H1 (cell line): ENCODE measurements around the gene CDH22. TPM values are rescaled to one million over a fixed set of nuclear protein-coding genes. Genes with fewer than 3 reads are reported as not detected.

Source experiments
- CTCF ChIA-PET: fragments of 300-600 bp; sonication (Branson Sonifier 250); formaldehyde crosslinking; loops from one replicate; lab custom pipeline; 2021; ENCODE audit not compliant: partially characterized antibody; lab: Charles Lee
- POLR2A ChIA-PET: fragments of 300-600 bp; sonication (Branson Sonifier 250); formaldehyde crosslinking; loops from one replicate; lab custom pipeline; 2021; ENCODE audit warnings: inconsistent platforms; ENCODE audit not compliant: partially characterized antibody; lab: Charles Lee
- DNase-seq, 2 experiments: peaks; one replicate each; pipeline versions ENCODE4 v3.0.0 to v3.0.0-alpha.2; 2010 to 2022; ENCODE audit warnings: low spot score in 2 of 2, low read depth in 1 of 2, mixed read lengths in 1 of 2
- FAIRE-seq: peaks from 2 replicates; lab custom pipeline; 2011; peaks lifted over from hg19 to GRCh38; lab: Jason Lieb, UNC
- H2AFZ ChIP-seq: 2 replicates; pipeline ENCODE4 v1.8.1; 2012; ENCODE audit warnings: low read length, inconsistent platforms
- H2AK5ac ChIP-seq: 2 replicates; pipeline ENCODE4 v1.6.1; 2013; ENCODE audit warnings: low read depth, low read length
- H2BK120ac ChIP-seq: replicated peaks from 2 replicates; pipeline ENCODE3; 2013; ENCODE audit warnings: low read depth, low read length, inconsistent platforms
- H2BK12ac ChIP-seq: 2 replicates; pipeline ENCODE4 v1.6.1; 2013; ENCODE audit warnings: low read depth, low read length
- H2BK15ac ChIP-seq: 2 replicates; pipeline ENCODE4 v1.6.1; 2013; ENCODE audit warnings: low read length
- H2BK20ac ChIP-seq: 2 replicates; pipeline ENCODE4 v1.6.1; 2013; ENCODE audit warnings: low read length
- H2BK5ac ChIP-seq: 2 replicates; pipeline ENCODE4 v1.6.1; 2013; ENCODE audit warnings: low read depth, low read length
- H3K14ac ChIP-seq: 2 replicates; pipeline ENCODE4 v1.6.1; 2013; ENCODE audit warnings: inconsistent platforms; ENCODE audit not compliant: insufficient read length
- H3K18ac ChIP-seq: 2 replicates; pipeline ENCODE4 v1.6.1; 2013; ENCODE audit warnings: low read length; ENCODE audit errors: extremely low read depth
- H3K23ac ChIP-seq: 2 replicates; pipeline ENCODE4 v1.6.1; 2013; ENCODE audit warnings: inconsistent platforms; ENCODE audit not compliant: insufficient read length
- H3K23me2 ChIP-seq: 2 replicates; pipeline ENCODE4 v1.6.1; 2013; ENCODE audit warnings: low read depth, low read length
- H3K27ac ChIP-seq: 2 replicates; pipeline ENCODE4 v1.6.1; 2011; ENCODE audit warnings: low read depth, low read length, inconsistent platforms
- H3K27me3 ChIP-seq, 4 experiments: replicated peaks in 1 of 4; 1 replicate in 1 of 4; 2 replicates in 3 of 4; pipeline versions ENCODE4 v1.6.1 to v1.8.1; 2011 to 2013; ENCODE audit warnings: low read length in 3 of 4, mild to moderate bottlenecking in 3 of 4, inconsistent platforms in 2 of 4, mixed read lengths in 2 of 4, moderate library complexity in 1 of 4; ENCODE audit not compliant: control insufficient read depth in 3 of 4, insufficient read depth in 3 of 4; ENCODE audit errors: extremely low read depth in 1 of 4
- H3K36me3 ChIP-seq, 4 experiments: 2 replicates each; pipeline versions ENCODE4 v1.6.1 to v1.8.1; 2011 to 2013; ENCODE audit warnings: mild to moderate bottlenecking in 4 of 4, low read length in 3 of 4, moderate library complexity in 2 of 4, control low read depth in 1 of 4, inconsistent platforms in 1 of 4; ENCODE audit not compliant: insufficient read depth in 4 of 4, control insufficient read depth in 2 of 4
- H3K4ac ChIP-seq: replicated peaks from 2 replicates; pipeline ENCODE3; 2013; ENCODE audit warnings: low read length, low read depth, mixed read lengths, inconsistent platforms; ENCODE audit not compliant: insufficient read length
- H3K4me1 ChIP-seq, 4 experiments: replicated peaks in 1 of 4; 1 replicate in 1 of 4; 2 replicates in 3 of 4; pipeline versions ENCODE4 v1.6.1 to v1.8.1; 2011 to 2013; ENCODE audit warnings: low read length in 3 of 4, inconsistent platforms in 2 of 4, mixed read lengths in 1 of 4; ENCODE audit not compliant: insufficient read depth in 4 of 4, control insufficient read depth in 3 of 4
- H3K4me2 ChIP-seq, 2 experiments: 2 replicates each; pipeline versions ENCODE4 v1.6.1 to v1.8.1; 2011 to 2013; ENCODE audit warnings: low read depth in 2 of 2, low read length in 2 of 2, control low read depth in 1 of 2, inconsistent platforms in 1 of 2, mild to moderate bottlenecking in 1 of 2; ENCODE audit not compliant: insufficient read depth in 1 of 2
- H3K4me3 ChIP-seq, 4 experiments: fragments of 200-600, 300-600 bp in 1 of 4; sonication (generic), shearing (Covaris generic), sonication (Bioruptor Twin) in 1 of 4; 2 replicates each; pipeline versions ENCODE4 v1.5.1 to v1.8.1; 2011 to 2016; ENCODE audit warnings: low read length in 4 of 4, low read depth in 3 of 4, control low read depth in 2 of 4, inconsistent platforms in 2 of 4, mild to moderate bottlenecking in 2 of 4, mixed read lengths in 1 of 4, moderate library complexity in 1 of 4; ENCODE audit not compliant: insufficient read depth in 2 of 4; ENCODE audit errors: extremely low read depth in 1 of 4
- H3K56ac ChIP-seq: replicated peaks from 2 replicates; pipeline ENCODE3; 2013; ENCODE audit warnings: low read depth, mild to moderate bottlenecking, mixed read lengths, low read length, inconsistent platforms; ENCODE audit not compliant: insufficient read length
- H3K79me1 ChIP-seq: 2 replicates; pipeline ENCODE4 v1.6.1; 2013; ENCODE audit warnings: low read depth, low read length, control low read depth
- H3K79me2 ChIP-seq, 2 experiments: 2 replicates each; pipeline versions ENCODE4 v1.6.1 to v1.8.1; 2012 to 2013; ENCODE audit warnings: low read length in 2 of 2, mild to moderate bottlenecking in 2 of 2, inconsistent platforms in 1 of 2; ENCODE audit not compliant: insufficient read depth in 2 of 2, control insufficient read depth in 1 of 2
- H3K9ac ChIP-seq, 4 experiments: replicated peaks in 1 of 4; 1 replicate in 1 of 4; 2 replicates in 3 of 4; pipeline versions ENCODE4 v1.6.1 to v1.8.1; 2011 to 2013; ENCODE audit warnings: low read depth in 3 of 4, low read length in 3 of 4, control low read depth in 2 of 4, mild to moderate bottlenecking in 2 of 4, moderate library complexity in 2 of 4, inconsistent platforms in 1 of 4; ENCODE audit errors: extremely low read depth in 1 of 4
- H3K9me3 ChIP-seq, 2 experiments: 2 replicates each; pipeline versions ENCODE4 v1.6.1 to v1.8.1; 2012 to 2013; ENCODE audit warnings: mild to moderate bottlenecking in 2 of 2, moderate library complexity in 2 of 2, control low read depth in 1 of 2, inconsistent platforms in 1 of 2, low read depth in 1 of 2, low read length in 1 of 2, mixed read lengths in 1 of 2; ENCODE audit not compliant: insufficient read depth in 2 of 2
- H4K20me1 ChIP-seq, 2 experiments: replicated peaks in 1 of 2; 2 replicates each; pipeline versions ENCODE3 to v1.8.1; 2011 to 2013; ENCODE audit warnings: inconsistent platforms in 2 of 2, low read length in 2 of 2, mild to moderate bottlenecking in 1 of 2; ENCODE audit not compliant: insufficient read depth in 2 of 2, control insufficient read depth in 1 of 2
- H4K5ac ChIP-seq: 2 replicates; pipeline ENCODE4 v1.6.1; 2013; ENCODE audit warnings: low read length, low read depth, mixed read lengths, inconsistent platforms; ENCODE audit not compliant: insufficient read length
- H4K8ac ChIP-seq: 2 replicates; pipeline ENCODE4 v1.8.0; 2013; ENCODE audit warnings: mild to moderate bottlenecking, moderate library complexity, low read length, inconsistent platforms; ENCODE audit not compliant: insufficient read depth; ENCODE audit errors: extremely low read depth
- H4K91ac ChIP-seq: replicated peaks from 2 replicates; pipeline ENCODE3; 2013; ENCODE audit warnings: low read length, mixed read lengths, inconsistent platforms; ENCODE audit not compliant: insufficient read length
- ASH2L ChIP-seq: fragments of 200-600, 300-600 bp; sonication (generic); IDR thresholded peaks from one replicate; pipeline ENCODE4 v1.7.1; 2017; ENCODE audit warnings: low read length
- CBX8 ChIP-seq: fragments of 300-800, 300-1000 bp; sonication (generic); IDR thresholded peaks from 2 replicates; pipeline ENCODE4 v1.7.1; 2016; ENCODE audit warnings: low read depth, low read length, borderline replicate concordance
- CREB1 ChIP-seq: IDR thresholded peaks from 2 replicates; pipeline ENCODE4 v1.6.1; 2012; ENCODE audit warnings: inconsistent platforms
- KDM4A ChIP-seq: IDR thresholded peaks from one replicate; pipeline ENCODE4 v1.7.1; 2012; ENCODE audit warnings: low read depth, mild to moderate bottlenecking, moderate library complexity, low read length, inconsistent platforms; ENCODE audit not compliant: severe bottlenecking
- KDM5A ChIP-seq: fragments of 200-600 bp; IDR thresholded peaks from 2 replicates; pipeline ENCODE4 v1.7.1; 2012; ENCODE audit warnings: mild to moderate bottlenecking, low read length, inconsistent platforms, mixed read lengths
- NRF1 ChIP-seq: IDR thresholded peaks from 2 replicates; pipeline ENCODE4 v1.6.1; 2011; ENCODE audit warnings: mild to moderate bottlenecking, low read depth, low read length, improper control_type of control experiment
- POLR2A ChIP-seq, 2 experiments: IDR thresholded peaks; 1 replicate in 1 of 2; 2 replicates in 1 of 2; pipeline ENCODE4 v1.6.1; 2011; ENCODE audit warnings: low read depth in 2 of 2, low read length in 2 of 2, mild to moderate bottlenecking in 2 of 2; ENCODE audit errors: control extremely low read depth in 1 of 2
- SIN3A ChIP-seq, 2 experiments: IDR thresholded peaks in 1 of 2; conservative IDR thresholded peaks in 1 of 2; 2 replicates each; pipeline ENCODE4 v1.6.1; 2011 to 2012; ENCODE audit warnings: low read length in 2 of 2, improper control_type of control experiment in 1 of 2, low read depth in 1 of 2, mild to moderate bottlenecking in 1 of 2
- WGBS, 2 experiments: shearing (Covaris generic) in 1 of 2; methylation state at CpG; one replicate each; pipeline versions ENCODE4 v1.1.6 to v1.1.7; 2013 to 2015; ENCODE audit warnings: low lambda C conversion rate in 2 of 2, mixed read lengths in 2 of 2, inconsistent platforms in 1 of 2, low coverage in 1 of 2, missing lambda C conversion rate in 1 of 2; ENCODE audit not compliant: insufficient replicate concordance in 2 of 2, insufficient coverage in 1 of 2, insufficient read length in 1 of 2; ENCODE audit errors: extremely low coverage in 1 of 2, missing lambda C conversion rate in 1 of 2; 5-methylcytosine and 5-hydroxymethylcytosine counted together
- polyA plus RNA-seq, 7 experiments: library from polyadenylated mRNA; depleted of rRNA in 3 of 7; stranded (reverse) in 5 of 7; unstranded in 2 of 7; fragments of >200 nt in 5 of 7; fragments of 200-250 nt in 2 of 7; gene quantifications; 1 replicate in 5 of 7; 2 replicates in 1 of 7; 4 replicates in 1 of 7; pipeline versions ENCODE4 v1.2.1 to v1.2.3, GENCODE V29; 2011 to 2013; ENCODE audit warnings: missing spikeins in 2 of 7, mixed read lengths in 2 of 7
- total RNA-seq: library from RNA; stranded (reverse); fragmentation: NEBNext Ultra II Directional; extraction: Animal tissue kit (Norgen Biotek cat#: 25700); gene quantifications from 2 replicates; pipeline ENCODE4 v1.2.1, GENCODE V29; 2021
- TF ChIP-seq, protein P1 (sequence below): IDR thresholded peaks from 2 replicates; pipeline ENCODE4 v1.6.1; 2011; ENCODE audit warnings: low read length, improper control_type of control experiment

Gene CDH22
- total and polyA plus RNA-seq, 2 of the 8 experiments (the other 6 are each of a cell fraction or from before 2014, with no cell fraction given), result 0.35 to 0.39 TPM

DNA sequence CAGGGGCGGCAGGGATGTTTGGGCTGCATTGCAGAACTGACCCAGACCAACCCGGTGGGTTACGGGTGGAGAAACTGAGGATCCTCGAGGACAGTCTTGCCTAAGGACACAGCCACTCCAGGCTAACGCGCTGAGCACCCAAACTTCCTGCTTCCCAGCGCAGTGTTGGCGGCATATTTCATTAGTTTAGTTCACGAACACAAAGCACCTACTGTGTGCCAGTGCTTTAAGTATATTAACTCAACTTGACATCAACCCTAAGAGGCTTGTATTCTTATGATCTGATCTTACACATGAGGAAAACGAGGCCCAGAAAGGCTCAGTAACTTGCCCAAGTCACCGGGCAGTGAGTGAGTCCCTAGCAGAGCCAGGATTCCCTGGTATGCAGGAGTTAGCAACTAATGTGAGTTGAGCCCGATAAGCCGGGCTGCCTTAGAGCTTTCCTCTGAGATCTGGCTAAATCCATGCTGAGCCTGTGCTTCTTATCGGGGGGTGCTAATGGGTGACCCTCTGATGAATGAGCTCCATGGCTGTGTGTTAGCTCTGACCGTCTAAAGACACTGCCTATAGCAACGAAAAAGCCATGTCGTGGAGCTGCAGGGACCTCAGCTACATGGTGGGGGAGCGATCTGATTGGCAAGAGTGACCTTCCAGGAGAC is 97.5 kb downstream of the CDH22 start:
- no peak overlapping the region for H4K5ac ChIP-seq
- CTCF ChIA-PET, result interaction anchor here (0.7 to 1.7 kb wide), 8 partner anchors 16 to 153 kb away, joined by 3 to 4 read pairs (median 3); no protein-coding TSS in a partner anchor
- H2AFZ ChIP-seq, result no peak overlapping the region
- H3K18ac ChIP-seq, result no peak overlapping the region
- H2BK20ac ChIP-seq, result no peak overlapping the region
- no peaks in the 10 kb centered on the region for H3K23me2 ChIP-seq
- peak overlapping the region; percentile 90; the same call in 1 of the 2 replicates for H2BK12ac ChIP-seq
- no peak overlapping the region for H3K56ac ChIP-seq
- no peaks in the 10 kb centered on the region for H3K79me2 ChIP-seq
- no peak overlapping the region for H3K27ac ChIP-seq
- H4K91ac ChIP-seq, result peak overlapping the region; percentile 51
- H3K4ac ChIP-seq, result no peak overlapping the region
- no peaks in the 10 kb centered on the region; a peak in 2 of 7 replicates for H3K27me3 ChIP-seq
- H2AK5ac ChIP-seq, result no peak overlapping the region
- no peaks in the 10 kb centered on the region for H4K20me1 ChIP-seq
- H3K36me3 ChIP-seq, result no peaks in the 10 kb centered on the region
- no peak overlapping the region for H2BK15ac ChIP-seq
- H3K14ac ChIP-seq, result no peak overlapping the region
- no peak overlapping the region for H3K4me2 ChIP-seq
- no peak overlapping the region for H3K9ac ChIP-seq
- FAIRE-seq (no peak), DNase-seq (no peak)
- WGBS, 2 experiments, result 86% methylated on average over 18 of the region's 18 CpGs; no CpG with 5 or more reads in 1 of the 2 experiments
- H2BK5ac ChIP-seq, result no peak overlapping the region
- no peak overlapping the region for H2BK120ac ChIP-seq
- H3K23ac ChIP-seq, result no peak overlapping the region
- POLR2A ChIA-PET, result interaction anchor here (0.6 kb wide), 1 partner anchor 11 kb away, joined by 4 read pairs; no protein-coding TSS in a partner anchor
- H3K79me1 ChIP-seq, result no peaks in the 10 kb centered on the region
- no peak overlapping the region for H4K8ac ChIP-seq
- H3K4me1 ChIP-seq, result peaks cover 0 to 9% (median 4%) of the 10 kb centered on the region in 4 experiments; a peak in 4 of 7 replicates
- H3K9me3 ChIP-seq, result no peaks in the 10 kb centered on the region
- H3K4me3 ChIP-seq, result no peak overlapping the region
- TF ChIP-seq, protein P1, sequence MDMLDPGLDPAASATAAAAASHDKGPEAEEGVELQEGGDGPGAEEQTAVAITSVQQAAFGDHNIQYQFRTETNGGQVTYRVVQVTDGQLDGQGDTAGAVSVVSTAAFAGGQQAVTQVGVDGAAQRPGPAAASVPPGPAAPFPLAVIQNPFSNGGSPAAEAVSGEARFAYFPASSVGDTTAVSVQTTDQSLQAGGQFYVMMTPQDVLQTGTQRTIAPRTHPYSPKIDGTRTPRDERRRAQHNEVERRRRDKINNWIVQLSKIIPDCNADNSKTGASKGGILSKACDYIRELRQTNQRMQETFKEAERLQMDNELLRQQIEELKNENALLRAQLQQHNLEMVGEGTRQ, result no peak
- TF ChIP-seq NRF1 (no peak), CREB1 (no peak), KDM4A (no peak), POLR2A (IDR thresholded peaks at IDR 0.05; ENCODE audit: control extremely low read depth in 1 of 2, low read depth in 2 of 2, low read length in 2 of 2) (no peak), KDM5A (no peak), ASH2L (no peak), CBX8 (no peak), SIN3A (conservative IDR thresholded peaks at IDR 0.05 in 1 of 2, IDR thresholded peaks at IDR 0.05 in 1 of 2; ENCODE audit: low read depth in 1 of 2, low read length in 2 of 2) (no peak)
